Thoracic aorta (tissue), 2 donors: ENCODE results near the gene GPS2. TPM values are rescaled to one million over a fixed set of nuclear protein-coding genes. Genes with fewer than 3 reads are reported as not detected.

Experiments
- ATAC-seq: fragments of 150-250 bp; one replicate; pipeline ENCODE4 v1.8.0; 2017; ENCODE audit warnings: low read depth; ENCODE audit not compliant: insufficient number of reproducible peaks, low FRiP score
- DNase-seq: peaks from one replicate; pipeline ENCODE4 v3.0.0-alpha.2; 2020; ENCODE audit warnings: low spot score
- H3K27ac ChIP-seq, 2 donors: fragments of 200-600 bp; sonication (generic); 1 replicate in 1 of 2; 2 replicates in 1 of 2; pipeline ENCODE4 v1.5.1; 2016; ENCODE audit warnings: mild to moderate bottlenecking in 2 of 2, moderate library complexity in 2 of 2
- H3K27me3 ChIP-seq: fragments of 200-600 bp; sonication (generic); replicated peaks from 2 replicates; pipeline ENCODE4 v1.6.0; 2016; ENCODE audit warnings: mild to moderate bottlenecking; ENCODE audit not compliant: insufficient read depth
- H3K36me3 ChIP-seq: fragments of 200-600 bp; sonication (generic); one replicate; pipeline ENCODE4 v1.5.1; 2016
- H3K4me1 ChIP-seq, 2 donors: fragments of 200-600 bp; sonication (generic); 1 replicate in 1 of 2; 2 replicates in 1 of 2; pipeline versions ENCODE4 v1.5.1 to v1.6.0; 2016; ENCODE audit warnings: low read depth in 2 of 2, mild to moderate bottlenecking in 1 of 2; ENCODE audit not compliant: control insufficient read depth in 1 of 2
- H3K4me3 ChIP-seq: fragments of 200-600 bp; sonication (generic); 2 replicates; pipeline ENCODE4 v1.5.1; 2016; ENCODE audit warnings: mild to moderate bottlenecking
- H3K9me3 ChIP-seq: fragments of 200-600 bp; sonication (generic); 2 replicates; pipeline ENCODE4 v1.5.1; 2016
- total RNA-seq, 2 donors: library from RNA; depleted of rRNA; stranded (reverse); fragments of >200 nt; gene quantifications; one replicate each; pipeline versions ENCODE4 v1.1.0 to v1.2.3, GENCODE V29; 2016
- TF ChIP-seq, protein P1 (sequence below): fragments of 200-600 bp; sonication (generic); IDR thresholded peaks from one replicate; pipeline ENCODE4 v1.5.1; 2019; ENCODE audit warnings: antibody characterized with exemption

The GPS2 gene
- total RNA-seq, 2 donors from 2014 or later: 66.5 to 100.0 TPM

DNA sequence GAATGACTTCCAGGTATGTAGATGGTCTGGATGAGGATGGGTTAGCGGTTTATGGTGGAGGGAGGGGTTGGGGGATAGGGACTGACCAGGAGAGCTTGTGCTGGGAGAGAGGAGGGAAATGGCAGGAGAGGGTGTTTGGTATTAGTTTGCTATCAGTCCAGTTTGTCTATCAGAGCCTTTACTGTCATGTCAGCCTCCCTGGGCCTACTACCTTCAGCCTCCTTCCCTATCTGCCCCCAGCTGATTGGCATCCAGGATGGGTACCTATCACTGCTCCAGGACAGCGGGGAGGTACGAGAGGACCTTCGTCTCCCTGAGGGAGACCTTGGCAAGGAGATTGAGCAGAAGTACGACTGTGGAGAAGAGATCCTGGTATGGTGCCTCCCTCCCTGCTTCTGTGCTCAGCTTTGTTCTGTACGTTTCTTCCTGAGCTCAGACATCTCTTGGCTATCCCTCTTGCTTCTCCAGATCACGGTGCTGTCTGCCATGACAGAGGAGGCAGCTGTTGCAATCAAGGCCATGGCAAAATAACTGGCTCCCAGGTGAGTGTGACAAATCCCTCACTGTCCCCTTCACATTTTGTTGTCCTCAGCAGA lies 4.0 kb downstream of the GPS2 start:
- Histone ChIP-seq H3K27me3 (no peaks in the 10 kb centered on the region), H3K36me3 (peaks cover 46% of the 10 kb centered on the region), H3K9me3 (no peaks in the 10 kb centered on the region), H3K4me3 (no peak overlapping the region), H3K4me1 (peaks cover 31 to 60% of the 10 kb centered on the region in 2 donors), H3K27ac (no peak overlapping the region)
- ATAC-seq: no peak
- DNase-seq: no peak
- TF ChIP-seq, protein P1, sequence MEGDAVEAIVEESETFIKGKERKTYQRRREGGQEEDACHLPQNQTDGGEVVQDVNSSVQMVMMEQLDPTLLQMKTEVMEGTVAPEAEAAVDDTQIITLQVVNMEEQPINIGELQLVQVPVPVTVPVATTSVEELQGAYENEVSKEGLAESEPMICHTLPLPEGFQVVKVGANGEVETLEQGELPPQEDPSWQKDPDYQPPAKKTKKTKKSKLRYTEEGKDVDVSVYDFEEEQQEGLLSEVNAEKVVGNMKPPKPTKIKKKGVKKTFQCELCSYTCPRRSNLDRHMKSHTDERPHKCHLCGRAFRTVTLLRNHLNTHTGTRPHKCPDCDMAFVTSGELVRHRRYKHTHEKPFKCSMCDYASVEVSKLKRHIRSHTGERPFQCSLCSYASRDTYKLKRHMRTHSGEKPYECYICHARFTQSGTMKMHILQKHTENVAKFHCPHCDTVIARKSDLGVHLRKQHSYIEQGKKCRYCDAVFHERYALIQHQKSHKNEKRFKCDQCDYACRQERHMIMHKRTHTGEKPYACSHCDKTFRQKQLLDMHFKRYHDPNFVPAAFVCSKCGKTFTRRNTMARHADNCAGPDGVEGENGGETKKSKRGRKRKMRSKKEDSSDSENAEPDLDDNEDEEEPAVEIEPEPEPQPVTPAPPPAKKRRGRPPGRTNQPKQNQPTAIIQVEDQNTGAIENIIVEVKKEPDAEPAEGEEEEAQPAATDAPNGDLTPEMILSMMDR: no peak

DNA sequence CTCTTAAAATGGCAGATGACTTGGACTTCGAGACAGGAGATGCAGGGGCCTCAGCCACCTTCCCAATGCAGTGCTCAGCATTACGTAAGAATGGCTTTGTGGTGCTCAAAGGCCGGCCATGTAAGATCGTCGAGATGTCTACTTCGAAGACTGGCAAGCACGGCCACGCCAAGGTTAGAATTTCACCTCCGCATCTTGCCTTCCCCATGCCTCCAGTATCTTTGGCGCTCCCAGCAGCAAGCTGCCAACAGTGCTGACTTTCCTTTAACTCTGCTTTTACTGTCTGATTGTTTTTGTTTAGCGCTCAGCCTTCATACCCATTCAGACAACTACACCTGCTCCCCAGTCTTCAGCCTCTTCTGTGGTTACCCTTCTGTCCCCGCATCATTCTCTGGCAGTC lies 5.5 kb downstream of the GPS2 start:
- DNase-seq (no peak), ATAC-seq (no peak)
- H3K27me3 ChIP-seq: no peaks in the 10 kb centered on the region
- peak overlapping the region in 1 of 2 donors; percentile 98 for H3K27ac ChIP-seq
- peaks cover 46% of the 10 kb centered on the region for H3K36me3 ChIP-seq
- TF ChIP-seq, protein P1: no peak
- H3K9me3 ChIP-seq: no peaks in the 10 kb centered on the region
- peaks cover 25 to 54% of the 10 kb centered on the region in 2 donors for H3K4me1 ChIP-seq
- H3K4me3 ChIP-seq: peak overlapping the region; percentile 78

DNA sequence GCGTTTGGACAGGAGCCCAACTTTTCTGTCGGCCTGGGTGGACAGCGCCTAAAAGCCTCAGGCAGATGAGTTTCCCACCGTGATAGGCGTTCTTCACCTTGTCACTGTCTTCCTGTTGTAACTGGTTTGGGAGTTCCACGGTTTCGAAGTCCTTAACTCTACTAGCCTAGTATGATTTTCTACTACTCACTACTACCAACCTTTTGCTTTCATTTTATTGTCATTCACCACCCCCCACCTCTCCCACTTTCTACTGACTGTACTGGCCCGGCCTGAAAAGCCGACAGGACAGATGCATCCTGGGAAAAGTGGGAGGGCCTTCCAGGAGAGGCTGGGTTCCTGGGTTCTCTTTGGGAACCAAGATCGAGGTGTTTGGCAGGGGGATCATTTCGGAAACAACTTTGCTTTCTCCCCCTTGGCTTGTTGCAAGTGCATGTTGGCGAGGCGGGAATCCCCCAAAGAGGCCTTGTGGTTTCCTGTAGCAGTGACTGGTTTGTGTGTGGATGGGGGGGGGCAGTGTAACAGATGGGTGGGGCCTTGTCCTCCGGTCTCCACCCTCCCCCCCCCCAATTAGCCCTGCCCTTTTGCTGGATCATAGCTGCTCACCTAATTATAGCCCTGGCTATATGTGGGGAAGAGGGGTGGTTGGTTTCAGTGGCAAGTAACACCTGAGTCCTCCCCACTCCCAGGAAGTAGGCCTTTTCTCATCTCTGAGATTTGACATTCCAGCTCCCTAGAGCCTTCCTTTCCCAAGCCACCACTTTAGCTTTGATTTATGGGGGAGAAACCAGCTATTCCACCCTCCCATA lies 6.3 kb downstream of the GPS2 start:
- H3K27ac ChIP-seq: peak overlapping the region; percentile 97 to 98
- TF ChIP-seq, protein P1: no peak
- peaks cover 17 to 46% of the 10 kb centered on the region in 2 donors for H3K4me1 ChIP-seq
- no peaks in the 10 kb centered on the region for H3K27me3 ChIP-seq
- peak overlapping the region; percentile 78 for H3K4me3 ChIP-seq
- DNase-seq (no peak), ATAC-seq (peak; percentile 29)
- no peaks in the 10 kb centered on the region for H3K9me3 ChIP-seq
- H3K36me3 ChIP-seq: peaks cover 43% of the 10 kb centered on the region

DNA sequence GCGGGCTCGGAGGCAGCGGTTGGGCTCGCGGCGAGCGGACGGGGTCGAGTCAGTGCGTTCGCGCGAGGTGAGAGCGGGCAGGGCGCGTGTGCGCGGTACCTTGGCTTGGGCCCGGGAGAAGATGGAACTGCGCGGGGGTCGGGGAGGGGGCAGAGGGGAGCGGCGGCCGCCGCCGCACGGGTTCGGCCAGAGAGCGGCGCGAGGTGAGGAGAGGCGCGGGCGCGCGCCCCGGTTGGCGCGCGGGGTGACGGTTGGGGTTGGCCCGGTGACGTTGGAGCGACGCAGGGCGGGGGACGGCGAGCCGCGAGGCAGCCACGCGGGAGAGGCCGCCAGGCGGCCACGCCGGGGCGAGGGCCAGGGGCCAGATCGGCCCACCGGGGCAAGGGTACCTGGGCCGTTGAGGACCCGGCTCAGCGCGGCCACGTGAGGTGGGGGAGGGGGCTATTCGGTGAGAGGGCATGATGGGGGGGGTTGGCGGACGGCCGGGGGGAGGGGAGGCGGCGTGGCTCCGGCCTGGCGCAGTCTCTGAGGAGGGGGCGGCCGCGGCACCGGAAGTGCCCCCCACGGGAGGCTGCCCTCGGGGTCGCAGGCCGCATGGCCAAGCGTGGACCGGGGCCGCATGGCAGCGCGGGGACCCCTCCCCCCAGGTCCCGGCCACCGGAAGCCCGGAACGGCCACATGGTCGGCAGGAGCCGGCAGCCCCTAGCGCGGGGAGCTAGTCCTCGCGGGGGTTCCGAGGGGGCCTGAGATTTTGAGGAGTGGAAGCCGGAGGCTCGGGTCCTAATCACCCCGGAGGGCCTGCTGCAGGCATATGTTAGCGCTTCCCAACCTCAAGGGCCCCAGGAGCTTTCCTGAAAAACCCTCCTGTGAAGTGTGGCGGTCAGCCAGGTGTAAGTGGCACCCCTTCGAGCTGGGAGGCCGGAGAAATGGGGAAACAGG lies 7.2 kb downstream of the GPS2 start:
- peak overlapping the region; percentile 78 for H3K4me3 ChIP-seq
- H3K36me3 ChIP-seq: peaks cover 34% of the 10 kb centered on the region
- ATAC-seq (no peak), DNase-seq (no peak)
- H3K27ac ChIP-seq: peak overlapping the region; percentile 97 to 98
- peaks cover 12 to 37% of the 10 kb centered on the region in 2 donors for H3K4me1 ChIP-seq
- TF ChIP-seq, protein P1: peak; percentile 12
- H3K27me3 ChIP-seq: no peaks in the 10 kb centered on the region
- no peaks in the 10 kb centered on the region for H3K9me3 ChIP-seq
